Smooth muscle cell (in vitro differentiated cells): Measurements from ENCODE around the gene FAM89B. TPM values are rescaled to one million over a fixed set of nuclear protein-coding genes. Genes with fewer than 3 reads are reported as not detected.

ENCODE experiments used
- DNase-seq: peaks from one replicate; lab custom pipeline; 2025; ENCODE audit not compliant: unreplicated experiment; lab: John Stamatoyannopoulos, UW
- H2AFZ ChIP-seq: fragments of 200-600 bp; sonication (generic); 2 replicates; pipeline ENCODE4 v1.6.0; 2016; ENCODE audit warnings: antibody characterized with exemption, low read depth, mild to moderate bottlenecking
- H3F3A ChIP-seq: fragments of 200-600 bp; sonication (generic); 2 replicates; pipeline ENCODE4 v1.6.0; 2017; ENCODE audit warnings: antibody characterized with exemption, low read depth
- H3K27ac ChIP-seq: fragments of 200-600 bp; sonication (generic); 2 replicates; pipeline ENCODE4 v1.5.1; 2016; ENCODE audit warnings: low read depth, mild to moderate bottlenecking
- H3K27me3 ChIP-seq: fragments of 200-600 bp; sonication (generic); 2 replicates; pipeline ENCODE4 v1.6.1; 2016; ENCODE audit warnings: low read depth, mild to moderate bottlenecking
- H3K36me3 ChIP-seq: fragments of 200-600 bp; sonication (generic); 2 replicates; pipeline ENCODE4 v1.5.1; 2016; ENCODE audit warnings: low read depth
- H3K4me1 ChIP-seq: fragments of 200-600 bp; sonication (generic); 2 replicates; pipeline ENCODE4 v1.5.1; 2016; ENCODE audit warnings: low read depth
- H3K4me2 ChIP-seq: fragments of 200-600 bp; sonication (generic); 2 replicates; pipeline ENCODE4 v1.6.0; 2016; ENCODE audit warnings: mild to moderate bottlenecking
- H3K4me3 ChIP-seq: fragments of 200-600 bp; sonication (generic); 2 replicates; pipeline ENCODE4 v1.5.1; 2016; ENCODE audit warnings: mild to moderate bottlenecking
- H3K79me2 ChIP-seq: fragments of 200-600 bp; sonication (generic); 2 replicates; pipeline ENCODE4 v1.6.0; 2016; ENCODE audit warnings: low read depth, mild to moderate bottlenecking
- H3K9ac ChIP-seq: fragments of 200-600 bp; sonication (generic); 2 replicates; pipeline ENCODE4 v1.6.0; 2016; ENCODE audit warnings: low read depth
- H3K9me3 ChIP-seq: fragments of 200-600 bp; sonication (generic); replicated peaks from 2 replicates; pipeline ENCODE4 v1.5.1; 2016; ENCODE audit warnings: low read depth
- H4K20me1 ChIP-seq: fragments of 200-600 bp; sonication (generic); 2 replicates; pipeline ENCODE4 v1.6.0; 2016; ENCODE audit warnings: low read depth
- CTCF ChIP-seq: fragments of 200-600 bp; sonication (generic); IDR thresholded peaks from 2 replicates; pipeline ENCODE4 v1.5.1; 2017; ENCODE audit warnings: borderline replicate concordance, mild to moderate bottlenecking, antibody characterized with exemption; ENCODE audit not compliant: insufficient read depth, poor library complexity, severe bottlenecking
- whole genome bisulfite sequencing: methylation state at CpG from one replicate; pipeline ENCODE4 v1.1.7; 2016; ENCODE audit warnings: low lambda C conversion rate; 5-methylcytosine and 5-hydroxymethylcytosine counted together
- polyA plus RNA-seq: library from polyadenylated mRNA; unstranded; fragments of >200 nt; fragmentation: Nextera tagmentation; extraction: Ambion mirVana; gene quantifications from 2 replicates; pipeline ENCODE4 v1.2.1, GENCODE V29; 2016
- total RNA-seq: library from RNA; depleted of rRNA; stranded (reverse); fragments of >200 nt; gene quantifications from 2 replicates; pipeline ENCODE4 v1.2.3, GENCODE V29; 2014

FAM89B gene
- total and polyA plus RNA-seq, 2 experiments from 2014 or later = 63.9 to 174 TPM

GRCh38 chr11:65584106-65584505 lies 11.8 kb downstream of the FAM89B start:
- H3K4me3 ChIP-seq = no peak overlapping the region
- H3K27ac ChIP-seq = no peak overlapping the region
- H3K9ac ChIP-seq = no peak overlapping the region
- no peaks in the 10 kb centered on the region for H3F3A ChIP-seq
- no peaks in the 10 kb centered on the region for H4K20me1 ChIP-seq
- H3K4me2 ChIP-seq = no peak overlapping the region
- no peak for DNase-seq
- H3K79me2 ChIP-seq = no peaks in the 10 kb centered on the region
- WGBS = 89% methylated on average over 8 of the region's 8 CpGs
- H3K9me3 ChIP-seq = no peaks in the 10 kb centered on the region
- no peaks in the 10 kb centered on the region for H3K36me3 ChIP-seq
- H2AFZ ChIP-seq = no peak overlapping the region
- H3K4me1 ChIP-seq = no peaks in the 10 kb centered on the region
- H3K27me3 ChIP-seq = peaks cover 4% of the 10 kb centered on the region
- TF ChIP-seq CTCF = no peak

DNA sequence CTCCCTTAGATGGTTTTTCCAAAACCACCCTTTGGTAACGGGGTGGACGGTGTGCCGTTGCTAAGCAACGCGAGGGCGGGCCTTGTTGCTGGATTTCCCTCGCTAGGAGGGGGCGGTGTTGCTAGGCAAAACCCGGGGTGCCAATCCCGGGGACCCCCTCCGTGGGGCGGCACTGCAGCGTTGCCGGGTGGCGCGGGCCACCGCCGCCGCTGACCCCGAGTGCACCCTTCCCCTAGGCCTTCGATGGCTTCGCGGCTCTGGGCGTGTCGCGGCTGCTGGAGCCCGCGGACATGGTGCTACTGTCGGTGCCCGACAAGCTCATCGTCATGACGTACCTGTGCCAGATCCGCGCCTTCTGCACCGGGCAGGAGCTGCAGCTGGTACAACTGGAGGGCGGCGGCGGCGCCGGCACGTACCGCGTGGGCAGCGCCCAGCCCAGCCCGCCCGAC lies 12.4 kb downstream of the FAM89B start:
- no peak overlapping the region for H3K27ac ChIP-seq
- H3K4me1 ChIP-seq = no peaks in the 10 kb centered on the region
- TF ChIP-seq CTCF = no peak
- no peaks in the 10 kb centered on the region for H3K79me2 ChIP-seq
- no peak overlapping the region for H2AFZ ChIP-seq
- H3K4me3 ChIP-seq = no peak overlapping the region
- H4K20me1 ChIP-seq = no peaks in the 10 kb centered on the region
- no peak for DNase-seq
- no peaks in the 10 kb centered on the region for H3K36me3 ChIP-seq
- H3F3A ChIP-seq = no peaks in the 10 kb centered on the region
- H3K27me3 ChIP-seq = peaks cover 4% of the 10 kb centered on the region
- no peaks in the 10 kb centered on the region for H3K9me3 ChIP-seq
- H3K4me2 ChIP-seq = no peak overlapping the region
- H3K9ac ChIP-seq = no peak overlapping the region
- 44% methylated on average over 35 of the region's 46 CpGs for WGBS

- Histone ChIP-seq H3K27me3 (peaks cover 4% of the 10 kb centered on the region), H4K20me1 (no peaks in the 10 kb centered on the region), H3K36me3 (no peaks in the 10 kb centered on the region), H3K4me2 (no peak overlapping the region), H3K9me3 (no peaks in the 10 kb centered on the region), H3K4me1 (no peaks in the 10 kb centered on the region), H3K27ac (no peak overlapping the region), H3K9ac (no peak overlapping the region), H2AFZ (no peak overlapping the region), H3F3A (no peaks in the 10 kb centered on the region), H3K4me3 (no peak overlapping the region), H3K79me2 (no peaks in the 10 kb centered on the region)
- no peak for TF ChIP-seq CTCF
- WGBS = 82% methylated on average over 40 of the region's 51 CpGs
- DNase-seq = no peak
These were observed 13.3 kb downstream of the FAM89B start for GRCh38 chr11:65585396-65586246.

DNA sequence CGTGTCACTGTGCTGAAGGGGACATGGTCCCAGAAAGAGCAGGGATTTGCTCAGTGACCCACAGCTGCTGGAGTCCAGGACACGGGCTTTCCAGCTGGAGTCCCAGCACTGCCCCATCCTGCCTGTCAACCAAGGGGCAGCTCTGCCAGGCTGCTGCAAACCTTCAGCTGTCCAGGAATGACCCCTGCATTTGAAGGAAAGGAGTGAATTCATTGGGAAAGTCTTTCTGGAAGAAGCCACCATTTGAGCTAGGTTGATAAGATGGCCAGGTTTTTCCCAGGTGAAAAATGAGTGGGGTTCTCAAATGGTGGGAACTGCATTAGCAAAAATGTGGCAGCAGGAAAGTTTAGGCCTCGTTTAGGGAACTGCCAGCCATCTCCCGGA lies 13.9 kb downstream of the FAM89B start:
- H3K27ac ChIP-seq = no peak overlapping the region
- H3K4me1 ChIP-seq = peaks cover 2% of the 10 kb centered on the region
- no peaks in the 10 kb centered on the region for H3K36me3 ChIP-seq
- H3K79me2 ChIP-seq = no peaks in the 10 kb centered on the region
- H3K4me3 ChIP-seq = no peak overlapping the region
- H3K9ac ChIP-seq = no peak overlapping the region
- H3F3A ChIP-seq = peaks cover 3% of the 10 kb centered on the region
- WGBS = 91% methylated on average over 4 of the region's 4 CpGs
- no peak overlapping the region for H3K4me2 ChIP-seq
- H3K9me3 ChIP-seq = no peaks in the 10 kb centered on the region
- no peak overlapping the region for H2AFZ ChIP-seq
- H3K27me3 ChIP-seq = peaks cover 4% of the 10 kb centered on the region
- H4K20me1 ChIP-seq = no peaks in the 10 kb centered on the region
- TF ChIP-seq CTCF = no peak
- no peak for DNase-seq
